PC-3 (cell line): ENCODE data around the gene VSTM2L. TPM values are rescaled to one million over a fixed set of nuclear protein-coding genes. Genes with fewer than 3 reads are reported as not detected.

Experiments used
- ATAC-seq: fragments of 200-7000 bp; cut with Tn5 transposase; 2 replicates; pipeline ENCODE4 v1.9.1; 2020; ENCODE audit warnings: mild to moderate bottlenecking, moderate library complexity
- BruUV-seq: library from RNA; stranded (reverse); fragments of 400-500 nt; replicated peaks from 2 replicates; lab custom pipeline; 2021; lab: Mats Ljungman, UMichigan
- CTCF ChIA-PET: fragments of 300-600 bp; sonication (Branson Sonifier 250); formaldehyde crosslinking; loops from one replicate; lab custom pipeline; 2022; ENCODE audit warnings: antibody characterized with exemption; lab: Charles Lee
- POLR2A ChIA-PET: fragments of 300-600 bp; sonication (Branson Sonifier 250); formaldehyde crosslinking; loops from one replicate; lab custom pipeline; 2022; ENCODE audit warnings: antibody characterized with exemption; ENCODE audit not compliant: unreplicated experiment; lab: Charles Lee
- DNase-seq: peaks from one replicate; pipeline ENCODE4 v3.0.0-alpha.2; 2015
- H2AFZ ChIP-seq: fragments of 300-600 bp; sonication (generic); 2 replicates; pipeline ENCODE4 v1.6.0; 2016; ENCODE audit warnings: antibody characterized with exemption, low read length
- H3F3A ChIP-seq: fragments of 300-600 bp; sonication (generic); one replicate; pipeline ENCODE4 v1.6.0; 2017; ENCODE audit warnings: antibody characterized with exemption, low read length, control low read depth, mild to moderate bottlenecking; ENCODE audit not compliant: unreplicated experiment
- H3K27ac ChIP-seq: fragments of 300-600 bp; sonication (generic); 2 replicates; pipeline ENCODE4 v1.5.1; 2016; ENCODE audit warnings: mild to moderate bottlenecking, low read length
- H3K27me3 ChIP-seq: fragments of 300-600 bp; sonication (generic); 2 replicates; pipeline ENCODE4 v1.6.1; 2016; ENCODE audit warnings: low read length, mixed read lengths
- H3K36me3 ChIP-seq: fragments of 300-600 bp; sonication (generic); 2 replicates; pipeline ENCODE4 v1.6.1; 2016; ENCODE audit warnings: low read depth, mixed run types, low read length, mixed read lengths
- H3K4me1 ChIP-seq: fragments of 300-600 bp; sonication (generic); 2 replicates; pipeline ENCODE4 v1.5.1; 2016; ENCODE audit warnings: low read length; ENCODE audit not compliant: insufficient read depth
- H3K4me2 ChIP-seq: fragments of 300-600 bp; sonication (generic); 2 replicates; pipeline ENCODE4 v1.6.0; 2016; ENCODE audit warnings: low read length
- H3K4me3 ChIP-seq: fragments of 300-600 bp; sonication (generic); 2 replicates; pipeline ENCODE4 v1.5.1; 2016; ENCODE audit warnings: mild to moderate bottlenecking, low read length, mixed read lengths
- H3K79me2 ChIP-seq: fragments of 300-600 bp; sonication (generic); 2 replicates; pipeline ENCODE4 v1.6.1; 2017; ENCODE audit warnings: low read length, mixed read lengths
- H3K9ac ChIP-seq: fragments of 300-600 bp; sonication (generic); 2 replicates; pipeline ENCODE4 v1.6.0; 2016; ENCODE audit warnings: mild to moderate bottlenecking, low read length
- H3K9me2 ChIP-seq: fragments of 300-600 bp; sonication (generic); replicated peaks from 2 replicates; pipeline ENCODE4 v1.6.1; 2016; ENCODE audit warnings: mixed run types, low read length, mixed read lengths
- H3K9me3 ChIP-seq: fragments of 300-600 bp; sonication (generic); 2 replicates; pipeline ENCODE4 v1.6.1; 2016; ENCODE audit warnings: low read length, mixed read lengths
- H4K20me1 ChIP-seq: fragments of 300-600 bp; sonication (generic); 2 replicates; pipeline ENCODE4 v1.6.1; 2016; ENCODE audit warnings: low read length, mixed read lengths
- EZH2 ChIP-seq: fragments of 300-600 bp; sonication (generic); IDR thresholded peaks from one replicate; pipeline ENCODE4 v1.6.1; 2017; ENCODE audit warnings: antibody characterized with exemption, mild to moderate bottlenecking, low read length; ENCODE audit not compliant: unreplicated experiment
- EZH2phosphoT487 ChIP-seq: fragments of 300-600 bp; sonication (generic); IDR thresholded peaks from 2 replicates; pipeline ENCODE4 v1.6.1; 2018; ENCODE audit warnings: mild to moderate bottlenecking, antibody characterized with exemption, low read length, borderline replicate concordance
- intact Hi-C: fragments of 100-400 bp; cut with micrococcal nuclease; formaldehyde crosslinking; loops from 2 replicates; pipeline ENCODE4 v1.9.0; 2023
- total RNA-seq: library from RNA; depleted of rRNA; stranded (reverse); fragments of >200 nt; gene quantifications from 2 replicates; pipeline ENCODE4 v1.2.3, GENCODE V29; 2014
- TF ChIP-seq, protein P1 (sequence below): fragments of 300-600 bp; sonication (generic); conservative IDR thresholded peaks from 2 replicates; pipeline ENCODE4 v1.5.1; 2017; ENCODE audit warnings: antibody characterized with exemption, low read depth, mild to moderate bottlenecking, low read length

VSTM2L gene
- total RNA-seq, 1 experiment from 2014 or later: 45.8 TPM

DNA sequence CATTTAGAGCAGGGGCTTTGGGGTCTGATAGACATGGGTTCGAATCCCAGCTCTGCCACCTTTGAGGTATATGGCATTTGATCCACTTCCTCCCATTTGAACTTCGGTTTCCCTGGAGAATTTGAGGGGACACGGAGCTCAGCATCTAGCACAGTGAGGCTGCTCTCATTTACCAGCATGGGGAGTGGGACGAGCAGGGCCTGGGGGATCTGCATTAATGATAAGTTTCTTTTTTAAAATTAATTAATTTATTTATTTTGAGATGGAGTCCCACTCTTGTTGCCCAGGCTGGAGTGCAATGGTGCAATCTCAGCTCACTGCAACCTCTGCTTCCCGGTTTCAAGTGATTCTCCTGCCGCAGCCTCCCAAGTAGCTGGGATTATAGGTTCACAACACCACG, 52.6 kb downstream of the VSTM2L start:
- H3K4me1 ChIP-seq: peaks cover 11% of the 10 kb centered on the region
- H3K36me3 ChIP-seq: no peaks in the 10 kb centered on the region
- ChIA-PET CTCF (no interaction called here), POLR2A (no interaction called here)
- TF ChIP-seq EZH2 (no peak), EZH2phosphoT487 (no peak)
- TF ChIP-seq, protein P1, sequence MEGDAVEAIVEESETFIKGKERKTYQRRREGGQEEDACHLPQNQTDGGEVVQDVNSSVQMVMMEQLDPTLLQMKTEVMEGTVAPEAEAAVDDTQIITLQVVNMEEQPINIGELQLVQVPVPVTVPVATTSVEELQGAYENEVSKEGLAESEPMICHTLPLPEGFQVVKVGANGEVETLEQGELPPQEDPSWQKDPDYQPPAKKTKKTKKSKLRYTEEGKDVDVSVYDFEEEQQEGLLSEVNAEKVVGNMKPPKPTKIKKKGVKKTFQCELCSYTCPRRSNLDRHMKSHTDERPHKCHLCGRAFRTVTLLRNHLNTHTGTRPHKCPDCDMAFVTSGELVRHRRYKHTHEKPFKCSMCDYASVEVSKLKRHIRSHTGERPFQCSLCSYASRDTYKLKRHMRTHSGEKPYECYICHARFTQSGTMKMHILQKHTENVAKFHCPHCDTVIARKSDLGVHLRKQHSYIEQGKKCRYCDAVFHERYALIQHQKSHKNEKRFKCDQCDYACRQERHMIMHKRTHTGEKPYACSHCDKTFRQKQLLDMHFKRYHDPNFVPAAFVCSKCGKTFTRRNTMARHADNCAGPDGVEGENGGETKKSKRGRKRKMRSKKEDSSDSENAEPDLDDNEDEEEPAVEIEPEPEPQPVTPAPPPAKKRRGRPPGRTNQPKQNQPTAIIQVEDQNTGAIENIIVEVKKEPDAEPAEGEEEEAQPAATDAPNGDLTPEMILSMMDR: no peak
- H3K9ac ChIP-seq: no peak overlapping the region
- H3K27ac ChIP-seq: no peak overlapping the region
- H4K20me1 ChIP-seq: no peaks in the 10 kb centered on the region
- no peaks in the 10 kb centered on the region for H3K9me2 ChIP-seq
- H3K4me2 ChIP-seq: no peak overlapping the region
- no peak overlapping the region for H3K4me3 ChIP-seq
- BruUV-seq: no TSS peak
- no peaks in the 10 kb centered on the region for H3K27me3 ChIP-seq
- H3K79me2 ChIP-seq: no peaks in the 10 kb centered on the region
- DNase-seq: no peak
- ATAC-seq: no peak
- intact Hi-C loops: loop anchor here (5.0 kb wide), 1 partner anchor 53 kb away; the partner anchor contains the start of gene VSTM2L
- no peak overlapping the region for H2AFZ ChIP-seq
- no peaks in the 10 kb centered on the region for H3F3A ChIP-seq
- H3K9me3 ChIP-seq: no peaks in the 10 kb centered on the region

GRCh38 chr20:37956107-37956585, 53.2 kb downstream of the VSTM2L start:
- Histone ChIP-seq H3K4me1 (peaks cover 11% of the 10 kb centered on the region), H3F3A (no peaks in the 10 kb centered on the region), H3K4me3 (no peak overlapping the region), H3K79me2 (no peaks in the 10 kb centered on the region), H3K27ac (no peak overlapping the region), H3K36me3 (no peaks in the 10 kb centered on the region), H2AFZ (no peak overlapping the region), H3K4me2 (peak overlapping the region; percentile 25), H3K27me3 (no peaks in the 10 kb centered on the region), H4K20me1 (no peaks in the 10 kb centered on the region), H3K9ac (no peak overlapping the region), H3K9me2 (no peaks in the 10 kb centered on the region), H3K9me3 (no peaks in the 10 kb centered on the region)
- POLR2A ChIA-PET: no interaction called here
- intact Hi-C loops: loop anchor here (1.0 to 5.0 kb wide), 2 partner anchors 34 to 54 kb away; partner anchors contain the start of gene VSTM2L
- BruUV-seq: no TSS peak
- TF ChIP-seq EZH2phosphoT487 (no peak), EZH2 (no peak)
- TF ChIP-seq, protein P1: no peak
- ATAC-seq (peak; percentile 92), DNase-seq (peak; percentile 85)
- CTCF ChIA-PET: interaction anchor here (0.6 kb wide), 1 partner anchor 37 kb away, joined by 6 read pairs; no protein-coding TSS in a partner anchor

DNA sequence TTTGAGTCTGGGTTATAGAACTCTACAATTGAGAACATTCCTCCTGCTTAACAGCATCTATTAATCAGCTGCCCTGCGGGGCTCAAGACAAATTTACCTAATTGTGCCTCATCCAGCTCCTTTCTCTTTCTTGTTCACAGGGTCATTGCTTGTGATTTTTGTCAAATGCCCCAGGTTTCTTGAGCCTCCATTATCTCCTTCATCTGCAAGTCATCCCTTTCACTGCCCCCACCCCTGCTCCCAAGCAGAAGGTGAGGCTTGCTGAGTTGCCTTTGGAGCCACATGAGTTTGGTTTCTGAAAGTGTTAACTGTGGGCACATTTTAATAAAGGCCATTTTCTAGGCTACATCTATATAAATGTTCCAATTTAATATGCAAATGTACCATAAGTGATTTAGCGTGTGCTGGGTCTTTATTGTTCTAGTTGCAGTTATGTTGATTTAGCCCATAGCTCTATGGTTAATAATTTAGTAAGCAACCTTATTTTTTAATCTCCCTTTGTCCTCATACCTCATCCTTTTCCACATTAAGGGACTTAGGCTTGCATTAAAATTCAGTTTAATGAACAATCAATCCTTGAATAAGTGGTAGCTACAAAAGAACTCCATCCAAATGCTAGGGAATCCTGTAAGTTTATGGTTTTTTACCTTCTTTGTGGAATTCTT, 56.1 kb downstream of the VSTM2L start:
- no peaks in the 10 kb centered on the region for H3K27me3 ChIP-seq

More for the DNA sequence above, 56.1 kb downstream of the VSTM2L start:
- H3K79me2 ChIP-seq: no peaks in the 10 kb centered on the region
- H3K9ac ChIP-seq: no peak overlapping the region
- H2AFZ ChIP-seq: no peak overlapping the region
- H3K36me3 ChIP-seq: no peaks in the 10 kb centered on the region
- TF ChIP-seq EZH2phosphoT487 (no peak), EZH2 (no peak)
- TF ChIP-seq, protein P1: no peak
- no TSS peak for BruUV-seq
- DNase-seq (no peak), ATAC-seq (no peak)
- no peak overlapping the region for H3K4me3 ChIP-seq
- H3K4me1 ChIP-seq: peaks cover 11% of the 10 kb centered on the region
- POLR2A ChIA-PET: no interaction called here
- no peaks in the 10 kb centered on the region for H3F3A ChIP-seq
- CTCF ChIA-PET: no interaction called here
- no peak overlapping the region for H3K4me2 ChIP-seq
- intact Hi-C loops: loop anchor here (5.0 kb wide), 1 partner anchor 57 kb away; the partner anchor contains the start of gene VSTM2L
- H4K20me1 ChIP-seq: no peaks in the 10 kb centered on the region
- no peaks in the 10 kb centered on the region for H3K9me2 ChIP-seq
- H3K9me3 ChIP-seq: no peaks in the 10 kb centered on the region
- no peak overlapping the region for H3K27ac ChIP-seq
